HEK293T (cell line): ENCODE data around the gene SSU72.

Experiments used
- CTCF ChIA-PET: fragments of 350-600 bp; formaldehyde crosslinking; extraction: SDS; loops from one replicate; lab custom pipeline; 2021; ENCODE audit warnings: antibody characterized with exemption, inconsistent platforms; lab: Yijun Ruan, JAX
- POLR2A ChIA-PET: fragments of 350-600 bp; formaldehyde crosslinking; extraction: SDS; loops from one replicate; lab custom pipeline; 2020; ENCODE audit warnings: antibody characterized with exemption, inconsistent platforms; lab: Yijun Ruan, JAX
- DNase-seq: peaks from one replicate; pipeline ENCODE4 v3.0.0; 2012; ENCODE audit warnings: mixed read lengths; ENCODE audit errors: extremely low spot score
- ARNT ChIP-seq: fragments of 450-650 bp; IDR thresholded peaks from 2 replicates; pipeline ENCODE4 v1.6.1; 2017; ENCODE audit warnings: mild to moderate bottlenecking
- BHLHE40 ChIP-seq: fragments of 450-650 bp; IDR thresholded peaks from 2 replicates; pipeline ENCODE4 v1.6.1; 2016; ENCODE audit warnings: mild to moderate bottlenecking, moderate library complexity, borderline replicate concordance
- CTBP1 ChIP-seq: fragments of 450-650 bp; IDR thresholded peaks from 2 replicates; pipeline ENCODE4 v1.6.1; 2016; ENCODE audit warnings: borderline replicate concordance
- ELF4 ChIP-seq: fragments of 450-650 bp; IDR thresholded peaks from 2 replicates; pipeline ENCODE4 v1.6.1; 2017; ENCODE audit warnings: antibody characterized with exemption
- FOXA1 ChIP-seq: fragments of 450-650 bp; IDR thresholded peaks from 2 replicates; pipeline ENCODE4 v1.6.1; 2016; ENCODE audit warnings: mild to moderate bottlenecking
- FOXK2 ChIP-seq: fragments of 450-650 bp; IDR thresholded peaks from 2 replicates; pipeline ENCODE4 v1.6.1; 2016; ENCODE audit warnings: mild to moderate bottlenecking
- FOXM1 ChIP-seq: fragments of 450-650 bp; IDR thresholded peaks from 2 replicates; pipeline ENCODE4 v1.6.1; 2017; ENCODE audit warnings: mild to moderate bottlenecking, borderline replicate concordance
- HDGF ChIP-seq: fragments of 450-650 bp; IDR thresholded peaks from 2 replicates; pipeline ENCODE4 v1.6.1; 2017; ENCODE audit warnings: antibody characterized with exemption, borderline replicate concordance
- L3MBTL2 ChIP-seq: fragments of 450-650 bp; conservative IDR thresholded peaks from 2 replicates; pipeline ENCODE4 v1.6.1; 2016; ENCODE audit warnings: mild to moderate bottlenecking
- LEF1 ChIP-seq: fragments of 450-650 bp; IDR thresholded peaks from 2 replicates; pipeline ENCODE4 v1.6.1; 2017; ENCODE audit warnings: mild to moderate bottlenecking, borderline replicate concordance
- NFRKB ChIP-seq: fragments of 450-650 bp; IDR thresholded peaks from 2 replicates; pipeline ENCODE4 v1.6.1; 2016; ENCODE audit warnings: mild to moderate bottlenecking, moderate library complexity
- SP1 ChIP-seq: fragments of 450-650 bp; IDR thresholded peaks from 2 replicates; pipeline ENCODE4 v1.6.1; 2017
- SUZ12 ChIP-seq: fragments of 450-650 bp; IDR thresholded peaks from 2 replicates; pipeline ENCODE4 v1.6.1; 2016; ENCODE audit warnings: mild to moderate bottlenecking
- TARDBP ChIP-seq: fragments of 450-650 bp; IDR thresholded peaks from 2 replicates; pipeline ENCODE4 v1.6.1; 2016
- ZNF384 ChIP-seq: fragments of 450-650 bp; IDR thresholded peaks from 2 replicates; pipeline ENCODE4 v1.6.1; 2016
- TF ChIP-seq, protein P1 (sequence below): fragments of 450-650 bp; IDR thresholded peaks from 2 replicates; pipeline ENCODE4 v1.6.1; 2016

Gene SSU72

DNA sequence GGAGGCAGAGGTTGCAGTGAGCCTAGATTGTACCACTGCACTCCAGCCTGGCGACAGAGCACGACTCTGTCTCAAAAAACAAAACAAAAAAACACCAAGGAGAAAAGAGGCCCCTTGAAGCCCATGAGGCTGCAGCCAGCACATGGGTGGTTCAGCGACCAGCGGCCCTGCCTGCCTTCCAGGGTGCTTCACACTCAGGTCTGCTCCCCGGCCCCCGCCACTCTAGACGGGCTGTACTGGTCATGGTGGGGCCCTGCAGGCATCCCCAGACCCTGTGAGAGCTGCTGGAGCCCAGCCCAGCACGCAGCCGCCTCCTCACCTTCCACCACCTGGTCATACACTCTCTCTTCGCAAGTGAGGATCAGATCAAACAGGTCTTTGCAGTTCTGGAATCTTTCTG is 30.1 kb downstream of the SSU72 start:
- ChIA-PET POLR2A (no interaction called here), CTCF (no interaction called here)
- TF ChIP-seq, protein P1, sequence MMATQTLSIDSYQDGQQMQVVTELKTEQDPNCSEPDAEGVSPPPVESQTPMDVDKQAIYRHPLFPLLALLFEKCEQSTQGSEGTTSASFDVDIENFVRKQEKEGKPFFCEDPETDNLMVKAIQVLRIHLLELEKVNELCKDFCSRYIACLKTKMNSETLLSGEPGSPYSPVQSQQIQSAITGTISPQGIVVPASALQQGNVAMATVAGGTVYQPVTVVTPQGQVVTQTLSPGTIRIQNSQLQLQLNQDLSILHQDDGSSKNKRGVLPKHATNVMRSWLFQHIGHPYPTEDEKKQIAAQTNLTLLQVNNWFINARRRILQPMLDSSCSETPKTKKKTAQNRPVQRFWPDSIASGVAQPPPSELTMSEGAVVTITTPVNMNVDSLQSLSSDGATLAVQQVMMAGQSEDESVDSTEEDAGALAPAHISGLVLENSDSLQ, result no peak
- TF ChIP-seq SP1 (no peak), NFRKB (no peak), ELF4 (no peak), HDGF (no peak), TARDBP (no peak), FOXA1 (no peak), BHLHE40 (no peak), LEF1 (no peak), ARNT (no peak), L3MBTL2 (no peak), SUZ12 (no peak), FOXM1 (no peak), CTBP1 (no peak)
- DNase-seq, result no peak

DNA sequence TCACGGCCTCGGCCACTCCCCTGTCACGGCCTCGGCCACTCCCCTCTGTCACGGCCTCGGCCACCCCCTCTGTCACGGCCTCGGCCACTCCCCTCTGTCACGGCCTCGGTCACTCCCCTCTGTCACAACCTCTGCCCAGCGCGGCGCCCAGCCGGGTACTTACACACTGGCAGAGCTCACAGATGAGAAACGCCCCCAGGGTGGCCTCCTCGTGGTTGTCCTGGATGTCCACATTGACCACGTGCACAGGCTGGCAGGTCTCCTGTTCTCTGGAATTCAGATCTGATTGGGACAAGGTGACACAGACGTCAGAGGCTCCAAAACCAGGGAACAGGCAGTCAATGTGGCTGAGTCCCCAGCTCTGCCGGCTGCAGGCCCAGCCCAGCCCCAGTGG is 31.0 kb downstream of the SSU72 start:
- TF ChIP-seq, protein P1, result no peak
- TF ChIP-seq ZNF384, result no peak
- TF ChIP-seq SUZ12, result no peak
- TF ChIP-seq SP1, result no peak
- no peak for TF ChIP-seq HDGF
- TF ChIP-seq TARDBP, result no peak
- TF ChIP-seq NFRKB, result no peak
- no peak for TF ChIP-seq FOXK2
- TF ChIP-seq FOXM1, result no peak
- TF ChIP-seq ELF4, result no peak
- no peak for TF ChIP-seq CTBP1
- ChIA-PET POLR2A (no interaction called here), CTCF (no interaction called here)
- no peak for DNase-seq

DNA sequence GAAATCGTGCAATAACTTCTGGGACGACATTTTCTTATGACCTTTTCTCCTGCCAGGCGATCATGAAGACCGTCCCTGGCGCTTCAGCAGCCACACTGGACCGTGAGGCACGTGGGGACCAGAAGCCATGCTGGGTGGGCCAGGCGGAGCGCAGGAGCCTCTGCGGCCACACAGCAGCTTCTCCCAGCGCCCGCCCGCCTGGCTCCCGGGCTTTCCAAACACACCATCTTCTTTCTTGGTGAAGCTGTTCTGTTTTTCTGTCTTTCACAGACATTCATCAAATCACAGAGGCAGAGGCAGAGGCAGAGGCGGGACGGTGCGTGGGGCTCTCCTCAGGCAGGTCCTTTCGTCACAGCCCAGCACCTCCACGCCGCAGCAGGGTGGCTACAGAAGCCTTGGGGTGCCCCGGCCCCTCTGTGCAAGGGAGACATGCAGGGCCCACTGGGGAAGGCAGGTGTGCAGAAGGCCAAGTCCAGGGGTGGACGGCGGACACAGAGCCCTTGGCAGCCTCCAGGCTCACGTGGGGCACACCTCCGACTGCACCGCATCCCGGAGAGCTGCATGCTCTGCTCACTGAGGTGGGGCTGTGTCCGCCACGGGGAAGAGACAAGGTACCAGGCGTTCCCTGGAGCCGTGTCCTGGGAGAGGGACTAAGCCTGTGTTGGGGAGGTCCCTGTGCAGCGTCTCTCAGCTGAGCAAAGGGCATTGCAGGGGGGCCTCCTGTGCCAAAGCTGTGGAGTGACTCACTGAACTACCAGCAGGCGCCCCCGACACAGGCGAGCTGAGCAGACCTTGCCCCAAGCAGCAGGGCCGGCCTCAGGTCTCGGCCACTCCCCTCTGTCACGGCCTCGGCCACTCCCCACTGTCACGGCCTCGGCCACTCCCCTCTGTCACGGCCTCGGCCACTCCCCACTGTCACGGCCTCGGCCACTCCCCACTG is 31.6 kb downstream of the SSU72 start:
- DNase-seq, result no peak
- ChIA-PET POLR2A (no interaction called here), CTCF (no interaction called here)
- TF ChIP-seq L3MBTL2 (no peak), ELF4 (no peak), CTBP1 (no peak), NFRKB (no peak), FOXA1 (no peak), ZNF384 (no peak), TARDBP (no peak), HDGF (no peak), SUZ12 (no peak), SP1 (no peak), LEF1 (no peak), FOXK2 (no peak)

DNA sequence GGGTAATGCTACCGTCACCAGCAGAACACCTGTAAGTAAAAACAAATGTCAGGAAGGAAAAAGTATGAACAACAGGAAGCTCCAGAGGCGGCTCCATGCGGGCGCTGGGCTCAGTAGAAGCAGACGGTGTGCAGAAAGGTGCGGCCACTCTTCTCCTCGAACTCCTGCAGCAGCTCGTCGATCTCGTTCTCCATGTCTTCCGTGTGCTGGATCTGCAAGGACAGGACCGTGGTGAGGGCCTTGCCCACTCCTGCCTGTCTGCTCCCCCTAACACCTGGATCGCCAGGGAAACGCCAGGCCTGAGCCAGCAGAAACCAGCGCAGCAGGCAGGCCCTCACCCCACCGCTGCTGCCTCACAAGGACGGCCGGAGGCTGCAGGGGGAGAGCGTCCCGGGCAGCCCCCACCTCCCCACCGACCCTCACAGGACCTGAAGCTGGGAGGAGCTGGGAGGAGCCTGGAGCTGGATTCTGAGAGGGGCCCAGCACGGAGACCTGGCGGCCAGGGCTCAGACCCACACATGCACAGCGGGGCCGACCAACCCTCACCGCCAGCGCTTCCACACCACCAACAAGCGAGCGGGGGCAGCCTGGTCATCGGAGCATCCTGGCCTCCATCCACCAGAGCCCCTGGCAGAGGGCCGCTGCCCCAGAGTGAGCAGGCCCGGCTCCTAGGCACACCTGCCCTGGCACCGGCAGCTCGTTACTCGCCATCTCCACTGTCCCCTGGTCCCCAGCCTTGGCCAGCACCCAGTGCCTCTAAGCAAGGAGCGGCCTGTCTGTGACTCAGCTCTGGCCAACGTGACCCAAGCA is 32.5 kb downstream of the SSU72 start:
- ChIA-PET CTCF (no interaction called here), POLR2A (no interaction called here)
- no peak for DNase-seq
- no peak for TF ChIP-seq ARNT
- TF ChIP-seq FOXK2, result no peak
- TF ChIP-seq TARDBP, result no peak

DNA sequence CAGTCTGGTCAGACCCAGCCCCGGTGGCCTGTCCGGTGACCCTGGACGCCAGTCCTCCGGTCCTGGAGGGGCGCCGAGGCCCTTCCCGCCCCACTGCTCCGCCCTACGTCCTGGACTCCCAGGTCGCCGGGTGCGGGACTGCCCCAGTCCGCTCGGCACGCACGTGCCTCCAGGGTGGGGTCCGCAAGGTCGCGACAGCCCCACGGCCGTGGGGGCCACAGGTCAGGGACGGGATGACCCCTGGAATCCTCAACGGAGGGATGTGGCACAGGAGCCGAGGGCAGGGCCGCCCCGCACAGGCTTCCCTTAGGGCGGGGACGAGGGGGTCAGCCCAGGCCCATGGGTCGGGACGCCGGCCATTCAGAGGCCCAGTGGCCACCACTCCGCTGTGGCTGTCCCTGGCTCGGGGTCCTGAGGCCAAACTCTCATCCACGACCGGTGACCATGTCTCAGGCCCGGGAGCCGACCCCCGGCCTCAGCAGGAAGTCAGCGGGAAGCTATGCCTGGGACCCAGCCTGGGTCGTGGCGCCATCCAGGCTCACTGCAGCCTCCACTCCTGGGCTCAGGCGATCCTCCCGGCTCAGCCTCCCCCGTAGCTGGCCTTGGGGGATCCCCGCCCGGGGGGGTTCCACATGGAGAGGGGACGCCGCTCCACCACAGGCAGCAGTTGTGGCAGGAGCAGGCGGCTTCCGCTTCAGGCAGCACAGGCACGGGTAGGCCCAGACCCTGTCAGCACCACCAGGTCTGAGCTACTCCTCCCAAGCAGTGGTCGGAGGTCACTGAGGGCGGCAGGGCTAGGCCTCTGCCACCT is 33.6 kb downstream of the SSU72 start:
- ChIA-PET POLR2A (no interaction called here), CTCF (no interaction called here)
- TF ChIP-seq TARDBP (no peak), CTBP1 (no peak), HDGF (no peak), BHLHE40 (no peak)
- DNase-seq, result no peak

DNA sequence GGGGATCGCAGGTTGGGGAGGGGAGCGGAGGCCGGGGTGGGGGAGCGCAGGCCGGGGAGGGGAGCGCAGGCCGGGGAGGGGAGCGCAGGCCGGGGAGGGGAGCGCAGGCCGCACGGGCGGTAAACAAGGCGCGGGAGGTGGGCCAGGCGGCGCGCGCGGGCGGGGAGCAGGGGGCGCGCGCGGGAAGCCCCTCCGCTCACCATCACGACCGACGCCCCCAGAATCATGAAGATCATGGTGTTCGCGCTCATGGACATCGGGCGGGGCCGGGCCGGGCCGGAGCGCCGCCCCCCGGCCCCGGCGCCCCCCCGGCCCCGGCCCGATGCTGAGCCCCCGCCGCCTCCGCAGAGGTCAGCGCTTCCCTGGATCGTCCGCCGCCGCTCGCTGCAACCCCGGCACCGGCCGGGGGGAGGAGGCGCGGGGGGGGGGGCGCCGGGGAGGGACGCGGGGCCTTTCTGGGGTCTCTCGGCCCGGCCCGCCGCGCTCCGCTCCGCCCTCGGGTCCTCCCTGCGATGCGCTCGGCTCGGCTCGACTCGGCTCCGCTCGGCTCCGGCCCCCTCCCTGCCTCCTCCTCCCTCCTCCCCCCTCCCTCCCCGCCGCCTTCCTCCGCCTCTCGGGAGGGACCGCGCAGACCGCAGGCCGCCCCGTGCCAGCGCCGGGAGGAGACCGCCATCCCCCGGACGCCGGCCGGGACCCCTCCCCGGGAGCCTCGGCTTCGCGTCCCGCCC is 34.4 kb downstream of the SSU72 start, which contains the start of gene TMEM240:
Gene TMEM240 (minus strand): TSS at position 535 of the 728 bp plus-strand sequence. CDS start 278 bp downstream, at position 257.
- DNase-seq, result no peak
- TF ChIP-seq, protein P1, result no peak
- TF ChIP-seq L3MBTL2 (no peak), ELF4 (no peak), TARDBP (no peak), CTBP1 (no peak), FOXA1 (no peak), SUZ12 (no peak), FOXM1 (no peak), ARNT (no peak), SP1 (no peak), FOXK2 (no peak), HDGF (no peak), LEF1 (no peak), BHLHE40 (no peak), NFRKB (no peak), ZNF384 (no peak)
- ChIA-PET CTCF (no interaction called here), POLR2A (no interaction called here)
